ENCODE data around the gene ACTA2.

ACTA2 gene

GRCh38 chr10:88916986-88917385 lies 35.6 kb downstream of the ACTA2 start:
- DNase-seq, result no peak

GRCh38 chr10:88916231-88916630 lies 36.3 kb downstream of the ACTA2 start:
- no peak for DNase-seq

- no peak for DNase-seq
These were observed 36.8 kb downstream of the ACTA2 start for GRCh38 chr10:88915781-88916180.

- no peak for DNase-seq
These were observed 38.8 kb downstream of the ACTA2 start for GRCh38 chr10:88913788-88914187.

- DNase-seq, result no peak
These were observed 39.4 kb downstream of the ACTA2 start for GRCh38 chr10:88913127-88913526.

GRCh38 chr10:88911851-88912250 lies 40.7 kb downstream of the ACTA2 start:
- DNase-seq, result no peak

GRCh38 chr10:88911116-88911515 lies 41.5 kb downstream of the ACTA2 start:
- no peak for DNase-seq

- DNase-seq, result no peak
These were observed 44.4 kb downstream of the ACTA2 start for GRCh38 chr10:88908194-88908593.

GRCh38 chr10:88906921-88907320 lies 45.7 kb downstream of the ACTA2 start:
- no peak for DNase-seq

GRCh38 chr10:88903715-88904114 lies 48.9 kb downstream of the ACTA2 start:
- DNase-seq, result no peak

GRCh38 chr10:88901984-88902789 lies 50.4 kb downstream of the ACTA2 start:
- DNase-seq, result no peak

- DNase-seq, result no peak
These were observed 51.2 kb downstream of the ACTA2 start for GRCh38 chr10:88901206-88901983.

GRCh38 chr10:88899886-88900285 lies 52.7 kb downstream of the ACTA2 start:
- DNase-seq, result no peak

- DNase-seq, result no peak
These were observed 53.8 kb downstream of the ACTA2 start for GRCh38 chr10:88898727-88899126.

GRCh38 chr10:88896994-88897853 lies 55.3 kb downstream of the ACTA2 start:
- peak; percentile 52 for DNase-seq

- no peak for DNase-seq
These were observed 56.1 kb downstream of the ACTA2 start for GRCh38 chr10:88896372-88896993.

GRCh38 chr10:88895250-88895649 lies 57.3 kb downstream of the ACTA2 start:
- DNase-seq, result no peak

GRCh38 chr10:88893611-88894010 lies 59.0 kb downstream of the ACTA2 start:
- no peak for DNase-seq

- DNase-seq, result no peak
These were observed 60.2 kb downstream of the ACTA2 start for GRCh38 chr10:88892222-88892967.

- no peak for DNase-seq
These were observed 61.7 kb downstream of the ACTA2 start for GRCh38 chr10:88890681-88891381.

Measured in activated CD4-positive, alpha-beta T cell treated with anti-CD3 and anti-CD28 coated beads for 48 hours (primary cell).